ENCODE measurements around the gene MAVS.
A peak's percentile ranks its signal among the peaks of the same experiment; 100 is the strongest.

The MAVS gene

DNA sequence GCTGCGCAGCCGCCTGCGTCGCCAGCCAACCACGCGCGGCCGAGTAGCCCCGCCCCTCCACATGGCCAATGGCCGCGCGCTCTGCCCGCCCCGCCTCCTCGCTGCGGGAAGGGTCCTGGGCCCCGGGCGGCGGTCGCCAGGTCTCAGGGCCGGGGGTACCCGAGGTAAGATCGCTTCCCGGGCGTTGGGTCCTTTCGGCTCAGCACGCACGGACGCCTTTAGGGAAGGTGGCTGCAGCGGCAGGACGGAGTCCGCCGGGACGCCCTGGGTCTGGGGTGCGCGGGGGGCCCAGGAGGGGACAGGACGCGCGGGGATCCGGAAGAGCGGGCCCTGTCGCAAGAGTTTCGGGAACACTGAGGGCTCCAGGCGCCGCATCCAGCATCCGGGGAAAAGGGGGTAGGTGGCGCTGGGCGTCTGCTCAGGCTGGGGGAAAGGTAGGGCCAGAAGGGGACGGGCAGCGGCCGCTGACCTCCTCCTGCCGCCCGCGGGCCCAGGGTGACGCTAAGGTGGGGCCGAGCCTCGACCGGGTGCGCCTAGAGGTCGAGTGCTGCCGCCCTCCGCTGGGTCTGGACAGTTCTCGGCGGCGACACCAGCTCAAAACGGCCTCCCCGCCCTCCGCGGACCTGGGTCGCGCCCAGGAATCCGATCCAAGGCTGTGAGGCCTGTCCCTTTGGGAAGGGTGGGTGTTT is at the start of gene MAVS:
Gene MAVS, plus strand, starts transcription at position 95 of the 689 bp plus-strand sequence. CDS start 7,791 bp downstream, outside the sequence.
- H3K27ac ChIP-seq: peak within 1 kb of the TSS; percentile 78 to 97 (median 91)
- peak within 1 kb of the TSS; percentile 59 to 89 (median 81) for H3K4me3 ChIP-seq

DNA sequence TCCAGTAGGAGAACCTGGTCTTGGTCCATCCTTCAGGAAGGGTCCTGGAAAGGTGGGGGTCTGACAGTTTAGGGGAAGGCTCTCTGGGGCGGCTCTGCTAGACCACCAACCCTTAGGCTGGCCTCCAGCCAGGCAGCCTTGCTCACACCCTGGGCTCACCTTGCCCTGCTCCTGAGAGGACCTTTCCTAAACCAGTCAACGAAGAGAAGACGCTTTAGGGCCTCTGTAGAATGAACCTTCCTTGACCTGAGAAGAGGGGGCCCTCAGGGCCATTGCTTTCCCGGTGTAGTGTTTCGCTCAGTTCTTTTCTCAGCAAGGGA is 49.4 kb upstream of the MAVS start:
- peak overlapping the region in 20 of 21 experiments; percentile 55 to 97 (median 90) for H3K27ac ChIP-seq

DNA sequence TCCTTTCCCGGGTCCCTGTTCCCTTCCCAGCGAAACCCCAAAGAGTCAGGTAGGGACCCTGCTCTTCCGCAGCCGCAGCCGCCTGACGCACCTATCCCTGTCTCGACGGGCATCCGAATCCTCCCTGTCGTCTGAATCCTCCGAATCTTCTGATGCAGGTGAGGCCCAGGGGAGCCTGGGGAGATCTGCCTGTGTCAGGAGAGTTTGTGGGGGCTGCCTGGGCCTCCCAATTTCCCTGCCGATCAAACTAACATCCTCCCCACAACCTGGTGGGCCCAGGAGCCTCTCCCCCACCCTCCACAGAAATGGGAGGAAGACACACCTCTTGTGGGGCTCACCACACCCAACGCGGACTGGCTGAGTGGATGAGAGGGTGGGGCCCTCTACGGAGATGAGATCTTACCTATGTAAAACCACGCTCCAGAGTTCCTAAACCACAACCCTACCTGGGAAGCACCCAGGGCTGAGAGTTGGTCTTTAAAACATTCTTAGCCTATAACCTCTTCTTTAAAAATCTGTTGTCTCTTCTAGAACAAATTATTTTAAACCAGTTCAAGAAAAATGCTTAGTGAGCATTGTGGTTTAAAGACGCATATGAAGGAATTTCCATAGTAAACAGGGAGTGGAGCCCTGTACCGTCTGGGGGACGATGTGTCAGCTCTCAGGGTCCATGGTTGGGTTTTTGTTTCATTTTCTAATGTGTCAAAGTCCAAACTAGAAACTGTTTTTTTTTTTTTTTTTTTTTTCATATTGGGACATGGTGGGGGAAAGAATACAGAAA is 48.9 kb upstream of the MAVS start:
- peak overlapping the region in 20 of 21 experiments; percentile 55 to 97 (median 90) for H3K27ac ChIP-seq

More for the DNA sequence above, 49.4 kb upstream of the MAVS start:
- H3K4me3 ChIP-seq: peak overlapping the region; percentile 48 to 72 (median 61)

DNA sequence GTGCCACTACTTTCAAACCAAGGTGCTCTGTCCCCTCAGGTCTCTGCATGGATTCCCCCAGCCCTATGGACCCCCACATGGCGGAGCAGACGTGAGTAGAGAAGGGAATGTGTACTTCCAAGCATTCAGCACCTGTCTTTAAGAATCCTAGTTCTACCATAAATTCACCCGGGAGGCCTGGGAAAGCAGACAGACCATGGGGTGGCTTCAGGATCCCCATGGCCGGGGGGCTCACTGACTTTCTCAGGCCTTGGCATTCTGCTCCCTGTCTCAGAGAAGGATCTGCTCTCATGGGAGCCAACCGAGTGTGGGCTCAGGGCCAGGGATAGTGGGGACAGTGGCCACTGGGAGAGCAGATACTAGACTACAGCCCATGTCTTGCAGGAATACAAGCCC is 48.3 kb upstream of the MAVS start:
- Histone ChIP-seq H3K4me3 (peak overlapping the region in 1 of 7 experiments; percentile 70), H3K27ac (peak overlapping the region in 18 of 21 experiments; percentile 25 to 97 (median 90))

More for the DNA sequence above, 48.9 kb upstream of the MAVS start:
- H3K4me3 ChIP-seq: peak overlapping the region; percentile 48 to 72 (median 61)

DNA sequence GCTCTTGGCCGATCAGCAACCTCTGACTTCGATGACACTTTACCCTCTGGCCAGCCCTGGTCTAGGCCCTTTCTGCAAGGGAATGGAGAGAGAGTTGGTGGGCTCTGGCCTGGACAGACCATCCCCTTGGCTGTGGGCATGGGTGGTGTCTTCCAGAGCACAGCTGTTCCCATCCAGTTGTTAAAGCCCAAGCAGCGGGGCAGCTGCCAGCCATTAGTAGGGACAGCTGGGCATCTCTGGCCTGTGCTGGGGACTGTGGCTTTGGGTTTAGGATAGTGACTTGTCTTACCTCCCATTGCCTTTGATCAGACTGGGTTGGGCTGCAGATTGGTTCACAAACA is 47.8 kb upstream of the MAVS start:
- Histone ChIP-seq H3K27ac (peak overlapping the region in 19 of 21 experiments; percentile 6 to 97 (median 90)), H3K4me3 (peak overlapping the region in 1 of 7 experiments; percentile 70)

DNA sequence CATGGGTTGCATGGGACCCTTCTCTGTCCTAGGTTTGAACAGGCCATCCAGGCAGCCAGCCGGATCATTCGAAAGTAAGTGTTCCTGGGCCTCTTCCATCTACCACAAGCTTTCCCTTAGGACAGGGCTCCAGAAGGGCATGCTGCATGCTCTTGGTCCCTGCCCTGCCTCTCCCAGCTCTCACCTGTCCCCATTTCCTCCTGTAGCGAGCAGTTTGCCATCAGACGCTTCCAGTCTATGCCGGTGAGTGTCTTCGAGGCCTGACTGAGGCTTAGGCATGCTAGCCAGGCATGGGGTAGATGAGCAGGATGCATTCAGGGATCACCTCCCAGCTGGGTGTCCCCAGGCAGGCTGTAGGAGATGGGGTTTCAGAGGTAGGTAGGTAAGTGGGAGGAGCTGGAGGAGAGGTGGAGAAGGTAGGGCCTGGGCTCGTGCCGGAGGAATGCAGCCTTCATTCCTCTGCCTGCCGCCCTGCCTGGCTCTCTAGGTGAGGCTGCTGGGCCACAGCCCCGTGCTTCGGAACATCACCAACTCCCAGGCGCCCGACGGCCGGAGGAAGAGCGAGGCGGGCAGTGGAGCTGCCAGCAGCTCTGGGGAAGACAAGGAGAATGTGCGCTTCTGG is 46.3 kb upstream of the MAVS start:
- H3K27ac ChIP-seq: peak overlapping the region in 17 of 21 experiments; percentile 5 to 97 (median 91)
- H3K4me3 ChIP-seq: no peak overlapping the region

DNA sequence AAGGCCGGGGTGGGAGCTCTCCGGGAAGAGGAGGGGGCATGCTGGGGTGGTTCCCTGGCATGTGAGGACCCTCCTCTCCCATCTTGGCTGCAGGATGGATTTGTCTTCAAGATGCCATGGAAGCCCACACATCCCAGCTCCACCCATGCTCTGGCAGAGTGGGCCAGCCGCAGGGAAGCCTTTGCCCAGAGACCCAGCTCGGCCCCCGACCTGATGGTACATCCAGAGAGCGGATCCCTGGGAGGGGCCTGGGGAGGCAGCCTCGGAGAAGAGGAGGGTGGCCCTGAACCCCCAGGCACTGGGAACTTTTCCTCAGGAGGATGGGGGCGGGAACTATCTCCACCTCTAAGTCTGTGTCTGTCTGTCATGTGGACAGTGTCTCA is 45.8 kb upstream of the MAVS start:
- H3K27ac ChIP-seq: peak overlapping the region in 14 of 21 experiments; percentile 6 to 97 (median 90)
- no peak overlapping the region for H3K4me3 ChIP-seq

DNA sequence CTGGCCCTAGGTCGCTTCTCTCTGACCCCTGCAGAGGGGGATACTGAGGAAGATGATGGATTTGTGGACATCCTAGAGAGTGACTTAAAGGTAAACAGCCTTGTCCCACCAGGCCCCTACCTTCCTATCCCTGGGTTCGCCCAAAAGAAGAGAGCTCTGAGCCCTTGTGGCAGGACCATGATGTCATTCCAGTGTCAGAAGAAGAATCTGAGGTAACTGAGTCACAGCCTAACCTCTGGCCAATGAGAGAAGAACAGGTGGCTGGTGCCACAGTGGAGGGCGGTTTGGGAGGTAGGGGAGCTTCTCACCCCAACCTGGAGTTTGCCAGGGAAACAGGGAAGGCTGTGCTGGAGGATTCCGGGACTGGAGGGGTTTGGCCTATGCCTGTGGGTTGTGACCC is 45.3 kb upstream of the MAVS start:
- Histone ChIP-seq H3K4me3 (no peak overlapping the region), H3K27ac (peak overlapping the region in 14 of 21 experiments; percentile 0 to 97 (median 90))

DNA sequence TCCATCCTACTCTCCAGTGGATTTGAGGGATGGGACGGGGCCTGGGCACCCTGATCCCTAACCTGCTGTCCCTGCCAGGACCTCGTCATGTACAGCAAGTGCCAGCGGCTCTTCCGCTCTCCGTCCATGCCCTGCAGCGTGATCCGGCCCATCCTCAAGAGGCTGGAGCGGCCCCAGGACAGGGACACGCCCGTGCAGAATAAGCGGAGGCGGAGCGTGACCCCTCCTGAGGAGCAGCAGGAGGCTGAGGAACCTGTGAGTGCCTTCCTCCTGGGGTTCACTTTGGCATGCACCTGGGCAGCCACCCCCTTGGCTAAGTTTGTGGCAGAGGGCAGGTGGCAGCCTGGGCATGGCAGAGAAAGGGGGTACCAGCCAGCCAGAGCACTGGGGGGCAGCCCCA is 44.8 kb upstream of the MAVS start:
- no peak overlapping the region for H3K4me3 ChIP-seq
- peak overlapping the region in 14 of 21 experiments; percentile 0 to 97 (median 90) for H3K27ac ChIP-seq

DNA sequence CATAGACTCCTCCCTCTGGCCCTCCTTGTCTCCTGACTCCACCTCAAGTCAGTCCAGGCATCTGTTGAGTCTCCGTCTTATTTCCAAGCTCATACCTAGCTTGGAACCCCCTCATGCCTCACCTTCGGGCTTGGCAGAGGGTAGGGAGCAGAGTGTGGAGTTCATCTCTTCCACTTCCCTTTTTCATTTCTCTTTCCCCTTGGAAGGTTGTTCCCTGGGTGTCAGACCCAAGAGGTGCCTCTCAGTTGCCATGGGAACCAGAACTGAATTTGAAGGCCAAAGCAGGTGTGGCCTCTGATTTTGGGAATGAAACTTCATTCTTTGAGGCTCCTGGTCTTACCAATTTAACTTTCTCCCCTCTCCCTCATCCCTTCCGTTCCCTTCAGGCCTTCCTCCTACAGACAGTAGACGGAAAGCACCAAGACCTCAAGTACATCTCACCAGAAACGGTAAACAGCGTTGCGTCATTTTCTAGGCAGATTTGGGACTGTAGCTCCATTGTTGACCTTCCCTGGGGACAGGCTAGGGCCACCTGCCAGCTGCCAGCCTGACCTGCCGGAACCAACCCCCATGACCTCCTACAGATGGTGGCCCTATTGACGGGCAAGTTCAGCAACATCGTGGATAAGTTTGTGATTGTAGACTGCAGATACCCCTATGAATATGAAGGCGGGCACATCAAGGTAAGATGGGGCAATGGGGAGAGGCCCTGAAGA is 44.0 kb upstream of the MAVS start:
- peak overlapping the region in 10 of 21 experiments; percentile 3 to 96 (median 70) for H3K27ac ChIP-seq
- no peak overlapping the region for H3K4me3 ChIP-seq

DNA sequence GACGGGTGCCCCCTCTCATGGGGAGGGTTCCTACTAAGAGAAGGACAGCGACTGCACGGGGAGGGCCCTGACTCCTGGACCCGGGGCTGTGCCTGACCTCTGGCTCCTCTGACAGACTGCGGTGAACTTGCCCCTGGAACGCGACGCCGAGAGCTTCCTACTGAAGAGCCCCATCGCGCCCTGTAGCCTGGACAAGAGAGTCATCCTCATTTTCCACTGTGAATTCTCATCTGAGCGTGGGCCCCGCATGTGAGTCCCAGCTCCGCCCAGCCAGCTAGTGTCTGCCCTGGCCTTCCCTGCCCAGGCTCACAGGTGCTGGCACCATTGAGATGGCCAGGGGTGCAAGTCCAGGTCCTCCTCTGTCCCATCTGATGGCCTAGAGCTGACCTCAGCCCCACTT is 43.3 kb upstream of the MAVS start:
- peak overlapping the region in 8 of 21 experiments; percentile 14 to 96 (median 74) for H3K27ac ChIP-seq
- no peak overlapping the region for H3K4me3 ChIP-seq

DNA sequence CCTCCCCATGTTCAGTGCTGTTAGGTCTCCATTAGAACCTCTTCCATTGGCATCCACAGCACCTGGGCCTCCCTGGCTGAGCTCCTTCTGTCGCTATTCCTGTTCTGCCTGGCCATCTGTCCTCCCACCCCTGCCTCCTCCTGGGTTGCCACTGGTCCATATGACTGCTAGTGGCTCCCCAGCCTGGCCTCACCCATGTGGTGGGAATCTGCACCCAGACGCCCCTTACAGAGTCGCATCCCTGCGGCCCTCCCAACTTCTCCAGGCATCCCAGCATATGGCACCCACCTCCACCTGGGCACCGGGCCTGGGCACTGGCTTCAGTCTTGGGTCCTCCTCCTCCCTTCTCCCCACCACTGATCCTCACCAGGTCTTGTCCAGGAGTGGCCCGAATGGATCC is 42.8 kb upstream of the MAVS start:
- H3K27ac ChIP-seq: peak overlapping the region in 12 of 21 experiments; percentile 11 to 97 (median 94)

DNA sequence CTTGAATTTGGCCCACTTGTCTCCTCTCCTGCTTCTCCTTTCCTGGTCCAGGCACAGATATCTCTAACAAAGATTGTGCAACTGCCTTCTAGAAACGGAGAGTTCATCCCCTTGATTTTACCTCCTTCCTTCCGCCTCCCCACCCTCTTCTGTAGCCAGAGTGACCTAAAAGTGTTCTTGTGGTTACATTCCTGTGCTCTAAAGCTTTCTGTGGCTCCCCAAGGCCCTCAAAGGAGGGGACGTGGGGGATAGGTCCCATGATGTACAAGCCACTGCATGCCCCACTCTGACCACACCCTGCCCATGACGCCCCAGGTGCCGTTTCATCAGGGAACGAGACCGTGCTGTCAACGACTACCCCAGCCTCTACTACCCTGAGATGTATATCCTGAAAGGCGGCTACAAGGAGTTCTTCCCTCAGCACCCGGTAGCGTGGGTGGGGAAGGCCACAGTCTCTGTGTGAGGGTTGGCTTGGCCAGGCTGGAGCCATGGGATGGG is 42.3 kb upstream of the MAVS start:
- Histone ChIP-seq H3K4me3 (no peak overlapping the region), H3K27ac (peak overlapping the region in 15 of 21 experiments; percentile 2 to 97 (median 93))

More for the DNA sequence above, 42.8 kb upstream of the MAVS start:
- no peak overlapping the region for H3K4me3 ChIP-seq

DNA sequence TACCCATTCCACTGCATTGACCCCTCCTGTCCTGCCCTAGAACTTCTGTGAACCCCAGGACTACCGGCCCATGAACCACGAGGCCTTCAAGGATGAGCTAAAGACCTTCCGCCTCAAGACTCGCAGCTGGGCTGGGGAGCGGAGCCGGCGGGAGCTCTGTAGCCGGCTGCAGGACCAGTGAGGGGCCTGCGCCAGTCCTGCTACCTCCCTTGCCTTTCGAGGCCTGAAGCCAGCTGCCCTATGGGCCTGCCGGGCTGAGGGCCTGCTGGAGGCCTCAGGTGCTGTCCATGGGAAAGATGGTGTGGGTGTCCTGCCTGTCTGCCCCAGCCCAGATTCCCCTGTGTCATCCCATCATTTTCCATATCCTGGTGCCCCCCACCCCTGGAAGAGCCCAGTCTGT is 41.9 kb upstream of the MAVS start:
- peak overlapping the region in 17 of 21 experiments; percentile 2 to 97 (median 88) for H3K27ac ChIP-seq
- H3K4me3 ChIP-seq: no peak overlapping the region

DNA sequence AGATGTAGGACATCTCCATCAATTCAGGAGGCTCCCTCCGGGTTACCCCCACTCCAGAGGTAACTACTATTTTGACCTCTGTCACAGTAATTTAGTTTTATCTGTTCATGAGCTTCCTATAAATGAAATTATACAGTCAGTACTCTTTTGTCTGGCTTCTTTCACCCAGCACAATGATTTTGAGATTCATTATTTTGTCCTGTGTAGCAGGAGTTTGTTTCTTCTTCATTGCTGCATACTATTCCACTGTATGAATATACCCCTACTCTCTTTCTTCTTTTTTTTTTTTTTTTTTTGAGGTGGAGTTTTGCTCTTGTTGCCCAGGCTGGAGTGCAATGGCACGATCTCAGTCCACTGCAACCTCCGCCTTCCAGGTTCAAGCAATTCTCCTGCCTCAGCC is 38.1 kb upstream of the MAVS start:
- Histone ChIP-seq H3K4me3 (no peak overlapping the region), H3K27ac (peak overlapping the region in 19 of 21 experiments; percentile 77 to 97 (median 93))

DNA sequence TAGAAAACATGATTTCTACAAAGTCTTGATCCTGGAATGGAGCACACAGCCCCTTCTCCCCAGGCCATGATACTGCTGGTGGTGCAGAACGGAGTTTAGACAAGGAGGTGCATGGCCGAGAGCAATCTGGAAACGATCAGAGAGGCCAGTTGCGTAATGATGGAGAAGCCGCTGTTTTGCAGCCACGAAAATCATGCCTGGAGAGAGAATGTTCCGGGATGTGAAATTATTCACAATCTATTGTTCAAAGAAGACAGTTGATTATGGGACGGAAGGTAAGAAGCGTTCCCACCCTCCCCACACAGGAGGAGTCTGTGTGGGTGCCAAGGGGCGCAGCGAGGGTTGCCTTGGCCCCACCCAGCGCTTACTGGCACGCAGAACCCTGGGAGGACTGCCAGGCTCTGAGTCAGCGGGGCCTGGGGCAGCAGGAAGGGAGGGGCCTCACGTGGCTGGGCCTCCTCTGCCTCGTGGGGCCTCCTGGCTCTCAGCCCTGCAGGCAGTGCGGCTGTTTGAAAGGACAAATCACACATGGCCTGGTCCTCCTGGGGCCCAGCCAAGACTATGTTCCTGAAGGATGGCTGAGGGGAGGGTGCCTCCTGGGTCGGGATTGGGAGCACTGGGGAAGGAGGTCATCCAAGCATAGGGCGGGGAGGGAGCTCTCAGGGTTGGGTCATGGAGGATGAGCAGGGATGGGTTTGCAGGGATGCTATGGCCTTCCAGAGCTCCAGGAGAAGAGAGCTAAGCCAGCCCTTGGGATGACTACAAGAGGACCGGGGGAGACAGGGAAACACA is 35.0 kb upstream of the MAVS start:
- peak overlapping the region in 20 of 21 experiments; percentile 65 to 98 (median 89) for H3K27ac ChIP-seq
- H3K4me3 ChIP-seq: peak overlapping the region; percentile 3 to 30 (median 19)

DNA sequence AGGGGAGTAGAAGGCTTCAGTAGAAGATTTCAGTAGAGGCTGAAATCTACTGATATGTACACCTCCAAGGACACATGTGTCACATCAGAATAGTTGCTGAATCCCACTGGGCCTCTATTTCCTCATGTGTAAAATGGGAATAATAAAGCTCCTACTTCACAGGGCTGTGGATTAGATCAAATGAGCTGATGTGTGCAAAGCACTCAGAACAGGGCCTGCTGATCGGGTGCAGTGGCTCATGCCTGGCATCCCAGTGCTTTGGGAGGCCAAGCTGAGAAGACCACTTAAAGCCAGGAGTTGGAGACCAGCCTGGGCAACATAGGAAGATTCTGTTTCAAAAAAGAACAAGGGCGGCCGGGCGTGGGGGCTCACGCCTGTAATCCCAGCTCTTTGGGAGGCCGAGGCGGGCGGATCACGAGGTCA is 34.4 kb upstream of the MAVS start:
- no peak overlapping the region for H3K4me3 ChIP-seq
- H3K27ac ChIP-seq: peak overlapping the region in 20 of 21 experiments; percentile 61 to 98 (median 89)

DNA sequence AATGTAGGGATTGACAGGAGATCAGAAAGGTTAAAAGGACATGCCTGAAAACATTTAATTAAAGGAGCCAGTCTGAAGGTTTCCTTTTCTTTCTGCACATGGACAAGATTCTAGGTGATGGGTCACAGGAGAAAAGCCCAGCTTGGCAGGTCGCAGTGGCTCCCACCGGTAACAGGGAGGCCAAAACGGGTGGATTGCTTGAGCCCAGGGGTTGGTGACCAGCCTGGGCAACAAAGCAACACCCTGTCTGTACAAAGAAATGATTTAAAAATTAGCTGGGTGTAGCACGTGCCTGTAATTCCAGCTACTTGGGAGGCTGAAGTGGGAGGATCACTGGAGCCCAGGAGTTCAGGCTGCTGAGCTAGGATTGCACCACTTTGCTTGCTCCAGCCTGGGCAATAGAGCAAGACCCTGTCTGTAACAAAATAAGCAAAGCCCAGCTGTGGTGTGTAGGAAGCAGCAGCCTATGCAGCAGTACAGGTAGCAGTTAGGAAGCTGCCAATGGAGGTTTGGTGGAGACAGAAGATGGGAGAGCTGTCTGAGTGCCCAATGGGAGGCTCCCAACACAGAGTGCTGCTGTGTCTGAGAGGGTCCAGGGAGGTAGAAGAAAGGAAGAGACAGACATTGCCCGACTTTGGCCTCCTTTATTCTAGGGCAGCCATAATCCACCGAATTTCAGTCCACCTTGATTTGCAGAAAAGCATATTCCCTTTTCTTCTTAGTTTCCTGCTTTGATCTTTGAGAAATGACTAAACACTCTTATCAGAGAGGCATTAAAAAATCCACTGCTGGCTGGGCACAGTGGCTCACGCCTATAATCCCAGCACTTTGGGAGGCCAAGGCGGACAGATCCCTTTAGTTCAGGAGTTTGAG is 33.4 kb upstream of the MAVS start:
- H3K4me3 ChIP-seq: no peak overlapping the region

More for the DNA sequence above, 33.4 kb upstream of the MAVS start:
- peak overlapping the region in 20 of 21 experiments; percentile 3 to 98 (median 86) for H3K27ac ChIP-seq
